ELF-1 (cell line): Measurements from ENCODE around the gene ELFN1.

Experiments
- DNase-seq: peaks from one replicate; pipeline ENCODE4 v3.0.0-alpha.2; 2016; ENCODE audit warnings: low read depth, low spot score

The ELFN1 gene

GRCh38 chr7:1708596-1709251 is 38.6 kb downstream of the ELFN1 start:
- DNase-seq = peak; percentile 1

GRCh38 chr7:1709281-1709680 is 39.2 kb downstream of the ELFN1 start:
- no peak for DNase-seq

GRCh38 chr7:1709900-1710299 is 39.8 kb downstream of the ELFN1 start:
- DNase-seq = no peak

- DNase-seq = no peak
Observed at GRCh38 chr7:1710936-1711335, 40.9 kb downstream of the ELFN1 start.

- DNase-seq = no peak
Observed at GRCh38 chr7:1712907-1713501, 42.9 kb downstream of the ELFN1 start.

GRCh38 chr7:1713502-1714484 is 43.7 kb downstream of the ELFN1 start:
- peak; percentile 87 for DNase-seq

- DNase-seq = no peak
Observed at GRCh38 chr7:1714583-1715330, 44.7 kb downstream of the ELFN1 start.

GRCh38 chr7:1715331-1715625 is 45.2 kb downstream of the ELFN1 start:
- DNase-seq = no peak

GRCh38 chr7:1715671-1716074 is 45.6 kb downstream of the ELFN1 start:
- DNase-seq = peak; percentile 63

- peak; percentile 71 for DNase-seq
Observed at GRCh38 chr7:1716263-1717094, 46.4 kb downstream of the ELFN1 start.

GRCh38 chr7:1717095-1717483 is 47.0 kb downstream of the ELFN1 start:
- no peak for DNase-seq

- no peak for DNase-seq
Observed at GRCh38 chr7:1717903-1718676, 48.0 kb downstream of the ELFN1 start.

- peak; percentile 61 for DNase-seq
Observed at GRCh38 chr7:1718850-1719249, 48.8 kb downstream of the ELFN1 start.

- peak; percentile 63 for DNase-seq
Observed at GRCh38 chr7:1719256-1719655, 49.2 kb downstream of the ELFN1 start.

- DNase-seq = no peak
Observed at GRCh38 chr7:1719913-1720312, 49.8 kb downstream of the ELFN1 start.

GRCh38 chr7:1720326-1720725 is 50.2 kb downstream of the ELFN1 start:
- DNase-seq = no peak

GRCh38 chr7:1721047-1721690 is 51.1 kb downstream of the ELFN1 start:
- DNase-seq = no peak

- DNase-seq = no peak
Observed at GRCh38 chr7:1723254-1723653, 53.2 kb downstream of the ELFN1 start.

GRCh38 chr7:1724118-1724910 is 54.2 kb downstream of the ELFN1 start:
- DNase-seq = no peak
